SK-N-SH (cell line): ENCODE measurements around the gene DNAJB8. TPM values are rescaled to one million over a fixed set of nuclear protein-coding genes. Genes with fewer than 3 reads are reported as not detected.

ENCODE experiments used
- CTCF ChIA-PET: fragments of 300-600, 350-600 bp; formaldehyde crosslinking; extraction: SDS; loops from one replicate; lab custom pipeline; 2021; lab: Yijun Ruan, JAX
- POLR2A ChIA-PET: fragments of 350-600 bp; sonication (Branson Sonifier 250); formaldehyde crosslinking; extraction: SDS; loops from one replicate; lab custom pipeline; 2020; ENCODE audit warnings: antibody characterized with exemption, inconsistent platforms; lab: Yijun Ruan, JAX
- DNase-seq: peaks from one replicate; pipeline ENCODE4 v3.0.0; 2012
- H2AFZ ChIP-seq: fragments of 200-600 bp; sonication (generic); 2 replicates; pipeline ENCODE4 v1.8.1; 2016; ENCODE audit warnings: antibody characterized with exemption, mild to moderate bottlenecking, low read depth
- H3F3A ChIP-seq: fragments of 200-600 bp; sonication (generic); replicated peaks from 2 replicates; pipeline ENCODE3; 2016; ENCODE audit warnings: antibody characterized with exemption, mild to moderate bottlenecking; ENCODE audit not compliant: insufficient read depth
- H3K27ac ChIP-seq, 2 experiments: fragments of 200-500 bp in 1 of 2; fragments of 200-600 bp in 1 of 2; sonication (Bioruptor generic) in 1 of 2; sonication (generic), shearing (Covaris generic) in 1 of 2; 2 replicates each; pipeline versions ENCODE4 v1.5.1 to v1.6.1; 2014 to 2016; ENCODE audit warnings: low read depth in 2 of 2, inconsistent platforms in 1 of 2, low read length in 1 of 2, mild to moderate bottlenecking in 1 of 2, mixed read lengths in 1 of 2
- H3K27me3 ChIP-seq: fragments of 200-600 bp; sonication (generic), shearing (Covaris generic); 2 replicates; pipeline ENCODE4 v1.6.1; 2016; ENCODE audit warnings: mixed run types; ENCODE audit not compliant: insufficient read depth
- H3K36me3 ChIP-seq, 2 experiments: fragments of 200-500 bp in 1 of 2; fragments of 200-600 bp in 1 of 2; sonication (Bioruptor generic) in 1 of 2; sonication (generic) in 1 of 2; replicated peaks in 1 of 2; 2 replicates each; pipeline versions ENCODE3 to v1.5.1; 2014 to 2016; ENCODE audit warnings: low read length in 1 of 2, mild to moderate bottlenecking in 1 of 2; ENCODE audit not compliant: insufficient read depth in 2 of 2, control insufficient read depth in 1 of 2
- H3K4me1 ChIP-seq, 2 experiments: fragments of 200-500 bp in 1 of 2; fragments of 200-600 bp in 1 of 2; sonication (Bioruptor generic) in 1 of 2; sonication (generic), shearing (Covaris generic) in 1 of 2; 2 replicates each; pipeline versions ENCODE4 v1.5.1 to v1.6.1; 2014 to 2016; ENCODE audit warnings: low read depth in 1 of 2, low read length in 1 of 2, mixed run types in 1 of 2; ENCODE audit not compliant: insufficient read depth in 2 of 2, control insufficient read depth in 1 of 2
- H3K4me2 ChIP-seq: fragments of 200-600 bp; sonication (generic), shearing (Covaris generic); 2 replicates; pipeline ENCODE4 v1.6.1; 2017; ENCODE audit warnings: mixed run types
- H3K4me3 ChIP-seq, 2 experiments: fragments of 200-500 bp in 1 of 2; fragments of 200-600 bp in 1 of 2; sonication (Bioruptor generic) in 1 of 2; sonication (generic), shearing (Covaris generic) in 1 of 2; 2 replicates each; pipeline versions ENCODE4 v1.5.1 to v1.8.1; 2014 to 2016; ENCODE audit warnings: low read depth in 2 of 2, inconsistent platforms in 1 of 2, low read length in 1 of 2, mild to moderate bottlenecking in 1 of 2, mixed read lengths in 1 of 2, moderate library complexity in 1 of 2
- H3K79me2 ChIP-seq: fragments of 200-600 bp; sonication (generic); 2 replicates; pipeline ENCODE4 v1.8.1; 2017; ENCODE audit warnings: mild to moderate bottlenecking; ENCODE audit not compliant: insufficient read depth
- H3K9ac ChIP-seq: fragments of 200-600 bp; sonication (generic); 2 replicates; pipeline ENCODE4 v1.6.1; 2017; ENCODE audit warnings: mixed run types
- H3K9me2 ChIP-seq: fragments of 200-600 bp; sonication (generic); 2 replicates; pipeline ENCODE4 v1.6.1; 2017; ENCODE audit warnings: mixed run types
- H3K9me3 ChIP-seq: fragments of 200-600 bp; sonication (generic); 2 replicates; pipeline ENCODE4 v1.6.1; 2017; ENCODE audit warnings: mixed run types, mild to moderate bottlenecking, moderate library complexity
- H4K20me1 ChIP-seq: fragments of 200-600 bp; sonication (generic); 2 replicates; pipeline ENCODE4 v1.6.1; 2017; ENCODE audit warnings: mild to moderate bottlenecking, mixed run types; ENCODE audit not compliant: insufficient read depth
- CHD2 ChIP-seq: fragments of 150-350 bp; IDR thresholded peaks from 2 replicates; pipeline ENCODE4 v1.6.1; 2018; ENCODE audit warnings: low read length; ENCODE audit not compliant: partially characterized antibody
- EP300 ChIP-seq, 2 experiments: IDR thresholded peaks; 2 replicates each; pipeline versions ENCODE4 v1.4.0 to v1.6.1; 2012; ENCODE audit warnings: borderline replicate concordance in 1 of 2, low read depth in 1 of 2, low read length in 1 of 2
- FOSL2 ChIP-seq: IDR thresholded peaks from 2 replicates; pipeline ENCODE4 v1.4.0; 2012; ENCODE audit warnings: low read depth, mild to moderate bottlenecking, moderate library complexity, borderline replicate concordance
- NFIC ChIP-seq: IDR thresholded peaks from 2 replicates; pipeline ENCODE4 v1.4.0; 2012; ENCODE audit warnings: borderline replicate concordance
- RAD21 ChIP-seq: IDR thresholded peaks from 2 replicates; pipeline ENCODE4 v1.6.1; 2012; ENCODE audit warnings: mild to moderate bottlenecking, low read length
- RCOR1 ChIP-seq: fragments of 150-350 bp; IDR thresholded peaks from 2 replicates; pipeline ENCODE4 v1.6.1; 2017; ENCODE audit warnings: antibody characterized with exemption, low read length
- SMC3 ChIP-seq: IDR thresholded peaks from 2 replicates; pipeline ENCODE4 v1.6.1; 2012; ENCODE audit warnings: low read depth, low read length, improper control_type of control experiment
- TAF1 ChIP-seq: IDR thresholded peaks from 2 replicates; pipeline ENCODE4 v1.6.1; 2012; ENCODE audit warnings: low read depth, mild to moderate bottlenecking, low read length, moderate library complexity, borderline replicate concordance
- WGBS: methylation state at CpG from one replicate; pipeline ENCODE4 v1.1.6; 2017; ENCODE audit warnings: low lambda C conversion rate; 5-methylcytosine and 5-hydroxymethylcytosine counted together
- polyA plus RNA-seq, 3 experiments: library from polyadenylated mRNA; depleted of rRNA; stranded (reverse); fragments of >200 nt; gene quantifications; 2 replicates each; pipeline ENCODE4 v1.2.3, GENCODE V29; 2012
- TF ChIP-seq, protein P1 (sequence below): IDR thresholded peaks from 2 replicates; pipeline ENCODE4 v1.4.0; 2012; ENCODE audit warnings: low read depth
- TF ChIP-seq, protein P2 (sequence below): fragments of 150-350 bp; IDR thresholded peaks from 2 replicates; pipeline ENCODE4 v1.6.1; 2016; ENCODE audit warnings: mild to moderate bottlenecking, low read depth, low read length
- TF ChIP-seq, protein P3 (sequence below): IDR thresholded peaks from 2 replicates; pipeline ENCODE4 v1.6.1; 2012; ENCODE audit warnings: mild to moderate bottlenecking, low read depth, low read length, moderate library complexity

Gene DNAJB8
- polyA plus RNA-seq, 1 of the 3 experiments (the other 2 are of a cell fraction): not detected

DNA sequence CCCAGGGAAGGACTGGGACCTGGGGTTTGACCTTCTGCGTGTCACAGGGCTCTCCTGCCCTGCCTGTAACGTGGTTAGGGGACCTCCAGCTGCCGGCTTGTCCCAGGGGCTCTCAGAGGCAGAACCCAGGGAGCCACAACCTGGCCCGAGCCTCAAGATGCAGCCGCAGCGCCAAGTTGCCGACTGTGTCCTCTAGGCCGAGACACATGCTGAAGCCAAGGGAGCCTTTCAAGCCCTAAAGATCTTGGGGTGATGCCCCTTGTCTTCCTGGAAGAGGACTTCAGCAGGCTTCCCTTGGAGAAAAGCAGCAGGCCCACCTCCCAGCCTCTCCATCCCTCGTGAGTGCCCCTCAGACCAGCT is 7.2 kb downstream of the DNAJB8 start:
- CTCF ChIA-PET: interaction anchor here (0.8 to 2.8 kb wide), 10 partner anchors 9 to 288 kb away, joined by 3 to 28 read pairs (median 5); no protein-coding TSS in a partner anchor
- no peak for DNase-seq

More for the DNA sequence above, 7.2 kb downstream of the DNAJB8 start:
- no peak overlapping the region for H3K4me2 ChIP-seq
- H3K9me2 ChIP-seq: no peaks in the 10 kb centered on the region
- peak overlapping the region in 1 of 2 experiments; percentile 99; a peak in 2 of 4 replicates for H3K27ac ChIP-seq
- TF ChIP-seq, protein P1, sequence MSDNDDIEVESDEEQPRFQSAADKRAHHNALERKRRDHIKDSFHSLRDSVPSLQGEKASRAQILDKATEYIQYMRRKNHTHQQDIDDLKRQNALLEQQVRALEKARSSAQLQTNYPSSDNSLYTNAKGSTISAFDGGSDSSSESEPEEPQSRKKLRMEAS: no peak
- TF ChIP-seq RAD21: no peak
- no peak for TF ChIP-seq TAF1
- TF ChIP-seq NFIC: no peak
- TF ChIP-seq SMC3: no peak
- no peak for TF ChIP-seq EP300 (IDR thresholded peaks at IDR 0.05; ENCODE audit: borderline replicate concordance in 1 of 2, low read depth in 1 of 2, low read length in 1 of 2)
- no peak for TF ChIP-seq RCOR1
- TF ChIP-seq, protein P2, sequence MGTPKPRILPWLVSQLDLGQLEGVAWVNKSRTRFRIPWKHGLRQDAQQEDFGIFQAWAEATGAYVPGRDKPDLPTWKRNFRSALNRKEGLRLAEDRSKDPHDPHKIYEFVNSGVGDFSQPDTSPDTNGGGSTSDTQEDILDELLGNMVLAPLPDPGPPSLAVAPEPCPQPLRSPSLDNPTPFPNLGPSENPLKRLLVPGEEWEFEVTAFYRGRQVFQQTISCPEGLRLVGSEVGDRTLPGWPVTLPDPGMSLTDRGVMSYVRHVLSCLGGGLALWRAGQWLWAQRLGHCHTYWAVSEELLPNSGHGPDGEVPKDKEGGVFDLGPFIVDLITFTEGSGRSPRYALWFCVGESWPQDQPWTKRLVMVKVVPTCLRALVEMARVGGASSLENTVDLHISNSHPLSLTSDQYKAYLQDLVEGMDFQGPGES: no peak
- TF ChIP-seq, protein P3, sequence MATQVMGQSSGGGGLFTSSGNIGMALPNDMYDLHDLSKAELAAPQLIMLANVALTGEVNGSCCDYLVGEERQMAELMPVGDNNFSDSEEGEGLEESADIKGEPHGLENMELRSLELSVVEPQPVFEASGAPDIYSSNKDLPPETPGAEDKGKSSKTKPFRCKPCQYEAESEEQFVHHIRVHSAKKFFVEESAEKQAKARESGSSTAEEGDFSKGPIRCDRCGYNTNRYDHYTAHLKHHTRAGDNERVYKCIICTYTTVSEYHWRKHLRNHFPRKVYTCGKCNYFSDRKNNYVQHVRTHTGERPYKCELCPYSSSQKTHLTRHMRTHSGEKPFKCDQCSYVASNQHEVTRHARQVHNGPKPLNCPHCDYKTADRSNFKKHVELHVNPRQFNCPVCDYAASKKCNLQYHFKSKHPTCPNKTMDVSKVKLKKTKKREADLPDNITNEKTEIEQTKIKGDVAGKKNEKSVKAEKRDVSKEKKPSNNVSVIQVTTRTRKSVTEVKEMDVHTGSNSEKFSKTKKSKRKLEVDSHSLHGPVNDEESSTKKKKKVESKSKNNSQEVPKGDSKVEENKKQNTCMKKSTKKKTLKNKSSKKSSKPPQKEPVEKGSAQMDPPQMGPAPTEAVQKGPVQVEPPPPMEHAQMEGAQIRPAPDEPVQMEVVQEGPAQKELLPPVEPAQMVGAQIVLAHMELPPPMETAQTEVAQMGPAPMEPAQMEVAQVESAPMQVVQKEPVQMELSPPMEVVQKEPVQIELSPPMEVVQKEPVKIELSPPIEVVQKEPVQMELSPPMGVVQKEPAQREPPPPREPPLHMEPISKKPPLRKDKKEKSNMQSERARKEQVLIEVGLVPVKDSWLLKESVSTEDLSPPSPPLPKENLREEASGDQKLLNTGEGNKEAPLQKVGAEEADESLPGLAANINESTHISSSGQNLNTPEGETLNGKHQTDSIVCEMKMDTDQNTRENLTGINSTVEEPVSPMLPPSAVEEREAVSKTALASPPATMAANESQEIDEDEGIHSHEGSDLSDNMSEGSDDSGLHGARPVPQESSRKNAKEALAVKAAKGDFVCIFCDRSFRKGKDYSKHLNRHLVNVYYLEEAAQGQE: no peak
- TF ChIP-seq FOSL2: no peak
- TF ChIP-seq CHD2: no peak
- TF ChIP-seq, all 33 proteins: peak for 0
- Histone ChIP-seq H4K20me1 (no peaks in the 10 kb centered on the region), H3K9ac (no peak overlapping the region), H3K27me3 (peaks cover 5% of the 10 kb centered on the region; the same call in 1 of the 2 replicates), H3K79me2 (no peaks in the 10 kb centered on the region), H3K4me1 (peaks cover 0 to 66% of the 10 kb centered on the region in 2 experiments; a peak in 1 of 4 replicates), H3K4me3 (no peak overlapping the region), H3F3A (no peaks in the 10 kb centered on the region), H3K36me3 (no peaks in the 10 kb centered on the region), H2AFZ (no peak overlapping the region), H3K9me3 (no peaks in the 10 kb centered on the region)
- POLR2A ChIA-PET: interaction anchor here (0.7 to 5.6 kb wide), 11 partner anchors 9 to 49 kb away, joined by 3 to 51 read pairs (median 4); no protein-coding TSS in a partner anchor
- 67% methylated on average over 3 of the region's 9 CpGs for WGBS
